Measurements from ENCODE around the gene MRC2. TPM values are rescaled to one million over a fixed set of nuclear protein-coding genes. Genes with fewer than 3 reads are reported as not detected.
"Not testable (repeated sequence)": the region's sequence is repeated elsewhere in the genome, so short reads cannot be mapped to it uniquely, and the experiment has no call there.

The MRC2 gene
- total RNA-seq, 1 experiment from 2014 or later, result 80.5 TPM

GRCh38 chr17:62681061-62681938, 53.8 kb downstream of the MRC2 start:
- DNase-seq, result peak; percentile 46
- no peaks in the 10 kb centered on the region for H3K36me3 ChIP-seq (replicated peaks; ENCODE audit: control insufficient read depth, insufficient read depth, low read length)

GRCh38 chr17:62681939-62682381, 54.5 kb downstream of the MRC2 start:
- Histone ChIP-seq H3K36me3 (replicated peaks; ENCODE audit: control insufficient read depth, insufficient read depth, low read length) (no peaks in the 10 kb centered on the region), H3K27me3 (ENCODE audit: control insufficient read depth, insufficient read depth, low read length) (no peaks in the 10 kb centered on the region), H3K4me3 (ENCODE audit: insufficient read depth, low read depth, low read length) (no peak overlapping the region)
- peak; percentile 21 for DNase-seq

More at GRCh38 chr17:62681061-62681938, 53.8 kb downstream of the MRC2 start:
- Histone ChIP-seq H3K4me3 (ENCODE audit: insufficient read depth, low read depth, low read length) (no peak overlapping the region), H3K27me3 (ENCODE audit: control insufficient read depth, insufficient read depth, low read length) (no peaks in the 10 kb centered on the region)

- no peak for DNase-seq
- Histone ChIP-seq H3K36me3 (replicated peaks; ENCODE audit: control insufficient read depth, insufficient read depth, low read length) (no peaks in the 10 kb centered on the region; the same call in 1 of the 2 replicates), H3K27me3 (ENCODE audit: control insufficient read depth, insufficient read depth, low read length) (no peaks in the 10 kb centered on the region), H3K4me3 (ENCODE audit: insufficient read depth, low read depth, low read length) (no peak overlapping the region)
Observed at GRCh38 chr17:62684179-62684578, 56.7 kb downstream of the MRC2 start.

- no peak for DNase-seq
- no peaks in the 10 kb centered on the region for H3K27me3 ChIP-seq (ENCODE audit: control insufficient read depth, insufficient read depth, low read length)
- H3K4me3 ChIP-seq (ENCODE audit: insufficient read depth, low read depth, low read length), result no peak overlapping the region
- no peaks in the 10 kb centered on the region; the same call in 1 of the 2 replicates for H3K36me3 ChIP-seq (replicated peaks; ENCODE audit: control insufficient read depth, insufficient read depth, low read length)
Observed at GRCh38 chr17:62687997-62688396, 60.5 kb downstream of the MRC2 start.

GRCh38 chr17:62688398-62689160, 61.1 kb downstream of the MRC2 start:
- Histone ChIP-seq H3K36me3 (replicated peaks; ENCODE audit: control insufficient read depth, insufficient read depth, low read length) (no peaks in the 10 kb centered on the region; the same call in 1 of the 2 replicates), H3K27me3 (ENCODE audit: control insufficient read depth, insufficient read depth, low read length) (no peaks in the 10 kb centered on the region), H3K4me3 (ENCODE audit: insufficient read depth, low read depth, low read length) (no peak overlapping the region)
- no peak for DNase-seq

GRCh38 chr17:62689441-62690167, 62.1 kb downstream of the MRC2 start:
- H3K27me3 ChIP-seq (ENCODE audit: control insufficient read depth, insufficient read depth, low read length), result no peaks in the 10 kb centered on the region
- peak; percentile 64 for DNase-seq
- H3K4me3 ChIP-seq (ENCODE audit: insufficient read depth, low read depth, low read length), result no peak overlapping the region
- H3K36me3 ChIP-seq (replicated peaks; ENCODE audit: control insufficient read depth, insufficient read depth, low read length), result no peaks in the 10 kb centered on the region; the same call in 1 of the 2 replicates

- DNase-seq, result no peak
- H3K27me3 ChIP-seq (ENCODE audit: control insufficient read depth, insufficient read depth, low read length), result no peaks in the 10 kb centered on the region
- H3K4me3 ChIP-seq (ENCODE audit: insufficient read depth, low read depth, low read length), result no peak overlapping the region
- H3K36me3 ChIP-seq (replicated peaks; ENCODE audit: control insufficient read depth, insufficient read depth, low read length), result no peaks in the 10 kb centered on the region; the same call in 1 of the 2 replicates
Observed at GRCh38 chr17:62690168-62690897, 62.9 kb downstream of the MRC2 start.

- H3K4me3 ChIP-seq (ENCODE audit: insufficient read depth, low read depth, low read length); H3K36me3 ChIP-seq (replicated peaks; ENCODE audit: control insufficient read depth, insufficient read depth, low read length); DNase-seq; H3K27me3 ChIP-seq (ENCODE audit: control insufficient read depth, insufficient read depth, low read length): not testable (repeated sequence)
Observed at GRCh38 chr17:62691589-62691915, 64.1 kb downstream of the MRC2 start.

- no peaks in the 10 kb centered on the region; the same call in 1 of the 2 replicates for H3K36me3 ChIP-seq (replicated peaks; ENCODE audit: control insufficient read depth, insufficient read depth, low read length)
- H3K4me3 ChIP-seq (ENCODE audit: insufficient read depth, low read depth, low read length), result no peak overlapping the region
- DNase-seq, result peak; percentile 48
- no peaks in the 10 kb centered on the region for H3K27me3 ChIP-seq (ENCODE audit: control insufficient read depth, insufficient read depth, low read length)
Observed at GRCh38 chr17:62692159-62692651, 64.7 kb downstream of the MRC2 start.

- H3K27me3 ChIP-seq (ENCODE audit: control insufficient read depth, insufficient read depth, low read length), result no peaks in the 10 kb centered on the region
- no peak overlapping the region for H3K4me3 ChIP-seq (ENCODE audit: insufficient read depth, low read depth, low read length)
- H3K36me3 ChIP-seq (replicated peaks; ENCODE audit: control insufficient read depth, insufficient read depth, low read length), result no peaks in the 10 kb centered on the region; the same call in 1 of the 2 replicates
- peak; percentile 93 for DNase-seq
Observed at GRCh38 chr17:62692721-62693431, 65.4 kb downstream of the MRC2 start.

- Histone ChIP-seq H3K27me3 (ENCODE audit: control insufficient read depth, insufficient read depth, low read length) (no peaks in the 10 kb centered on the region), H3K4me3 (ENCODE audit: insufficient read depth, low read depth, low read length) (no peak overlapping the region), H3K36me3 (replicated peaks; ENCODE audit: control insufficient read depth, insufficient read depth, low read length) (no peaks in the 10 kb centered on the region)
- no peak for DNase-seq
Observed at GRCh38 chr17:62693616-62694409, 66.3 kb downstream of the MRC2 start.

- not testable (repeated sequence) for H3K4me3 ChIP-seq (ENCODE audit: insufficient read depth, low read depth, low read length); H3K27me3 ChIP-seq (ENCODE audit: control insufficient read depth, insufficient read depth, low read length); H3K36me3 ChIP-seq (replicated peaks; ENCODE audit: control insufficient read depth, insufficient read depth, low read length); DNase-seq
Observed at GRCh38 chr17:62695093-62695738, 67.7 kb downstream of the MRC2 start.

Measured in H7 (cell line).